A549 treated with Hydrocortisone at 1 μM for 4 hours (cell line): Measurements from ENCODE around the gene PRM1. TPM values are rescaled to one million over a fixed set of nuclear protein-coding genes. Genes with fewer than 3 reads are reported as not detected.

Experiments used
- total RNA-seq: library from RNA; stranded (reverse); fragments of 200-300 nt; extraction: Qiagen RNA extraction; gene quantifications from 5 replicates; pipeline ENCODE4 v1.2.3, GENCODE V29; 2022

Gene PRM1
- not detected in 5 replicates for total RNA-seq

GRCh38 chr16:11280616-11281522, at the start of gene PRM1:
TSS of gene PRM1 (minus strand) at chr16:11281330. CDS start at chr16:11281238, 92 bp downstream.

GRCh38 chr16:11276143-11276895, 4.8 kb downstream of the PRM1 start, which contains the start of gene PRM2:
TSS of gene PRM2 (minus strand) at chr16:11276480. CDS start at chr16:11276370, 110 bp downstream.

GRCh38 chr16:11272921-11273720, 8.0 kb downstream of the PRM1 start, which contains the start of gene PRM3:
TSS of gene PRM3 (minus strand) at chr16:11273629. CDS start at chr16:11273595, 34 bp downstream.

GRCh38 chr16:11268921-11269375, 12.2 kb downstream of the PRM1 start, which contains the start of gene TNP2:
TSS of gene TNP2 (minus strand) at chr16:11269325. CDS start at chr16:11269262, 63 bp downstream.

GRCh38 chr16:11255737-11256660, 25.1 kb downstream of the PRM1 start, which contains the start of gene SOCS1:
TSS of gene SOCS1 (minus strand) at chr16:11256204. CDS start at chr16:11255478, 726 bp downstream.

Other genes starting within 250 kb of the PRM1 start
- 4.5 to 14.7 TPM (median 9.8 TPM) in 5 replicates for gene SOCS1, start 25.1 kb downstream of the PRM1 start, total RNA-seq
- not detected in 5 replicates for gene TNP2, start 12.0 kb downstream of the PRM1 start, total RNA-seq
- not detected in 5 replicates for gene PRM3, start 7.7 kb downstream of the PRM1 start, total RNA-seq
- gene PRM2, start 4.8 kb downstream of the PRM1 start, total RNA-seq = not detected in 5 replicates
- gene RMI2, start 64.1 kb upstream of the PRM1 start, total RNA-seq = 26.4 to 36.1 TPM (median 32.2 TPM) in 5 replicates